ENCODE results near the gene AP4M1.

AP4M1 gene

DNA sequence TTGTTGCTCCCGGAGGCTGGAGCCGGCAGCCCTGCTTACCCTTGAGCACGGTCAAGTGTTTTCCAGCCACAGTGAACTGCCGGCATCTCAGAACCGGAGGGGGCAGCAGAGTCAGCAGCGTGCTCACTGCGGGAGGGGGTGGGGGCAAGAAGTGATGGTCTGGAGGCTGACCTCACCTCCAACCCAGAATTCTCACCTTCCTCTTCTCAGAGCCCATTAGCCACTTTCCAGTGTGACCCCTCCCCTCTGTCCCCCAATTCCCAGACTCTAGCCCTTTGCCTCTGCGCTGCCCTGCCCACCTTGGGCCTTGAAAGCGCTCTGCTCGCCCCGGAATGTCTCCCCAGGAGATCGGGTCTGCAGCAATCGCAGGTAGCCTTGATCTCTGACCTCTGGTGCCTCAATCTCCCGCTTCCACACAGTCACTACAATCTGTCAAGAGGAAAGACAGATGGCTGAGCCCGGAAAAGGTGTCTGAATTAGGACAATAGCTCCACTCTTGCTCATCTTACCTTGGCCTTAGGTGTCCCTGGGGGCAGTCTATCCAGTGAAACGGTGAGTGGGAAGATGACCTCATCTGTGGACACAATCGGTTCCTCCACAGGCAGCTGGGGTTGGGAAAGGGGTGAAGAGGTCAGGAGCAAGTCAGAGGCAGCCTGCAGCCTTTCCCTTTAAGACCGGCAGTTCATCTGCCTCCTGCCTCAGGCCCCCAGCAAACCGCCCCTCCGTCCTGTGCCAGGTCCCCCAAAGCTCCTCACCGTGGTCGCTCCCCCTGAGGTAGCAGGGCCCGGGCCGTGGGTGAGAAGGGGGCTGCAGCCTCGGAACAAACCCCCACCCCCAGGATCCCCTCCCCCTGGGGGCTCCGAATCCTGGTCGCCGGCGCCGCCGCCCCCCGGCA lies 56.1 kb downstream of the AP4M1 start:
- DNase-seq (ENCODE audit: low spot score) = peak; percentile 60

All from GM03348 (cell line).